GM10266 (cell line): ENCODE results near the gene IFFO2.

Source experiments
- DNase-seq: peaks from one replicate; pipeline ENCODE4 v3.0.0; 2012; ENCODE audit errors: extremely low spot score
- CTCF ChIP-seq: IDR thresholded peaks from 2 replicates; pipeline ENCODE4 v1.5.1; 2012; ENCODE audit warnings: mild to moderate bottlenecking, low read depth; ENCODE audit not compliant: control insufficient read depth, insufficient read depth; ENCODE audit errors: missing control alignments

The IFFO2 gene

DNA sequence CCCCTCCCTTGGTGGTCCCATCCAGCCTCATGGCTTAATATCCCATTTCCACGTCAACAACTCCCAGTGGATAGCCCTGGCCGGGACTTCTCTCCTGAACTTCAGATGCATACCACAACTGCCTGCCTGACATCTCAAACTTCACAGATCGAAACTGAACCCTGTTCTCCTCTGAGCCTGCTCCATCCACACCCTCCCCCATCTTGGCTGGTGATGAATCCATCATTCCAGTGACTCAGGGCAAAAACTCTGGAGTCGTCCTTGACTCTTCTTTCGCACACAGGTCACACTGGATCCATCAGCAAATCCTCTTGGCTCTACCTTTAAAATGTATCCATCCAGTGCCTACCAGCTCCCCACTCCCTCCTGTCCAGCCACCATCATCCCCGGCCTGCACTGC, 100.9 kb downstream of the IFFO2 start:
- DNase-seq: no peak
- TF ChIP-seq CTCF: no peak

- no peak for TF ChIP-seq CTCF
- no peak for DNase-seq
Measured at GRCh38 chr1:18854331-18855025, 102.0 kb downstream of the IFFO2 start.
